GM12892 (cell line): Measurements from ENCODE around the gene PINLYP.

Experiments
- POLR2AphosphoS5 ChIP-seq: IDR thresholded peaks from 2 replicates; pipeline ENCODE4 v1.6.1; 2011; ENCODE audit warnings: low read depth, low read length, control low read depth
- TAF1 ChIP-seq: IDR thresholded peaks from 2 replicates; pipeline ENCODE4 v1.6.1; 2011; ENCODE audit warnings: low read depth, mild to moderate bottlenecking, control low read depth, low read length, borderline replicate concordance

DNA sequence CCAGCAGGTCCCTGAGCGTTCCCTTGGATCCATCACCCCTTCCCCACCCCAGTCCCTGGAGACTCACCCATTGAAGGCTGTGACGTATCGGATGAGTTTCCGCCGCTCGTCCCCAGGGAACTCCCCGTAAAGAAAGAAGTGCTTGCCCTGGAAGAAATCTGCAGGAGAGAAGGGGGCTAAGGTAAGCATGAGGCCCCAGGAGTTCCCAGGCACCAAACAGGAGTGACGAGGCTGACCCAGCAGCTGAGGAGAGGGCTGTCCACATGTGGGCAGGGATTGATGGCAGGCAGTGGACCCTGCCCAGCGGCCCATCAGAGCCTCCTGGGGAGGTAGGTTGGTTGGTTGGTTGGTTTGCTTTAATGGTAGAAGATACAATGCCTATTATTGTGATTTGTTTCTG is 31.5 kb upstream of the PINLYP start:
- TF ChIP-seq POLR2AphosphoS5, result no peak
- TF ChIP-seq TAF1, result no peak
